ENCODE measurements around the gene UTS2B.

UTS2B gene

GRCh38 chr3:191221638-191222037 lies 108.7 kb downstream of the UTS2B start:
- Mint-ChIP-seq H3K27me3 (ENCODE audit: low read depth) (no peaks in the 10 kb centered on the region), H3K4me3 (no peak overlapping the region), H3K36me3 (ENCODE audit: low read depth) (no peaks in the 10 kb centered on the region), H3K4me1 (no peaks in the 10 kb centered on the region), H3K9me3 (peaks cover 2% of the 10 kb centered on the region), H3K27ac (no peak overlapping the region)
- TF ChIP-seq, protein P1, sequence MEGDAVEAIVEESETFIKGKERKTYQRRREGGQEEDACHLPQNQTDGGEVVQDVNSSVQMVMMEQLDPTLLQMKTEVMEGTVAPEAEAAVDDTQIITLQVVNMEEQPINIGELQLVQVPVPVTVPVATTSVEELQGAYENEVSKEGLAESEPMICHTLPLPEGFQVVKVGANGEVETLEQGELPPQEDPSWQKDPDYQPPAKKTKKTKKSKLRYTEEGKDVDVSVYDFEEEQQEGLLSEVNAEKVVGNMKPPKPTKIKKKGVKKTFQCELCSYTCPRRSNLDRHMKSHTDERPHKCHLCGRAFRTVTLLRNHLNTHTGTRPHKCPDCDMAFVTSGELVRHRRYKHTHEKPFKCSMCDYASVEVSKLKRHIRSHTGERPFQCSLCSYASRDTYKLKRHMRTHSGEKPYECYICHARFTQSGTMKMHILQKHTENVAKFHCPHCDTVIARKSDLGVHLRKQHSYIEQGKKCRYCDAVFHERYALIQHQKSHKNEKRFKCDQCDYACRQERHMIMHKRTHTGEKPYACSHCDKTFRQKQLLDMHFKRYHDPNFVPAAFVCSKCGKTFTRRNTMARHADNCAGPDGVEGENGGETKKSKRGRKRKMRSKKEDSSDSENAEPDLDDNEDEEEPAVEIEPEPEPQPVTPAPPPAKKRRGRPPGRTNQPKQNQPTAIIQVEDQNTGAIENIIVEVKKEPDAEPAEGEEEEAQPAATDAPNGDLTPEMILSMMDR (IDR thresholded peaks at IDR 0.05; ENCODE audit: unreplicated experiment in 3 of 3) = no peak

- Mint-ChIP-seq H3K4me1 (no peaks in the 10 kb centered on the region), H3K27me3 (ENCODE audit: low read depth) (no peaks in the 10 kb centered on the region), H3K9me3 (peaks cover 5% of the 10 kb centered on the region), H3K27ac (no peak overlapping the region), H3K4me3 (no peak overlapping the region), H3K36me3 (ENCODE audit: low read depth) (no peaks in the 10 kb centered on the region)
- TF ChIP-seq, protein P1 (IDR thresholded peaks at IDR 0.05; ENCODE audit: unreplicated experiment in 3 of 3) = no peak
Observed at GRCh38 chr3:191220908-191221307, 109.4 kb downstream of the UTS2B start.

- H3K27me3 Mint-ChIP-seq (ENCODE audit: low read depth) = no peaks in the 10 kb centered on the region
- TF ChIP-seq, protein P1 (IDR thresholded peaks at IDR 0.05; ENCODE audit: unreplicated experiment in 3 of 3) = no peak
- H3K4me3 Mint-ChIP-seq = no peak overlapping the region
Observed at GRCh38 chr3:191217301-191217700, 113.0 kb downstream of the UTS2B start.

More at GRCh38 chr3:191217301-191217700, 113.0 kb downstream of the UTS2B start:
- Mint-ChIP-seq H3K9me3 (peaks cover 5% of the 10 kb centered on the region), H3K27ac (no peak overlapping the region), H3K36me3 (ENCODE audit: low read depth) (no peaks in the 10 kb centered on the region), H3K4me1 (no peaks in the 10 kb centered on the region)

Data from nephron (organoid).